WI38 (cell line): Measurements from ENCODE around the gene RREB1.

Experiments
- H3K4me3 ChIP-seq: 2 replicates; pipeline ENCODE4 v1.5.1; 2011; ENCODE audit warnings: low read depth, mild to moderate bottlenecking, control low read depth, low read length
- TF ChIP-seq, protein P1 (sequence below): IDR thresholded peaks from 2 replicates; pipeline ENCODE4 v1.5.1; 2012; ENCODE audit warnings: low read depth, mild to moderate bottlenecking, control low read depth, low read length

The RREB1 gene

DNA sequence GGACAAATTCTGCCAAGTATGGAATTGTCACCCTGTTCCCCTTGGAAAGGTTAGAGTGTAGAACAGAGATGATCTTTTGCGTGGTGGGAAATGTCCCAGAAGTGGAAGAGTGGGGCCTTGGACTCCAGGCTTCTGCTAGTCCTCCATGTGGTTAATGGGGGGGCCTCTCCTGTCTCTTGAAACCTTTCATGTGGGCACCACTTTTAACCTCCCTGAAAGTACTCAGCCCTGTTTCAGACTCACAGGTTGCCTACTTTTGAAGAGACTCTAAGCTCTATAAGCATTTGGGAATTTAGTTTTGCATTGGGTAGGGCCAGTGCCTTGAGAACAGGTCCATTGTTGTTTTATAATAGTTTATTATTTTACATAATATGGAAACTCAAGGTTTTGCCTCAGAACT lies 17.5 kb downstream of the RREB1 start:
- no peak overlapping the region for H3K4me3 ChIP-seq
- TF ChIP-seq, protein P1, sequence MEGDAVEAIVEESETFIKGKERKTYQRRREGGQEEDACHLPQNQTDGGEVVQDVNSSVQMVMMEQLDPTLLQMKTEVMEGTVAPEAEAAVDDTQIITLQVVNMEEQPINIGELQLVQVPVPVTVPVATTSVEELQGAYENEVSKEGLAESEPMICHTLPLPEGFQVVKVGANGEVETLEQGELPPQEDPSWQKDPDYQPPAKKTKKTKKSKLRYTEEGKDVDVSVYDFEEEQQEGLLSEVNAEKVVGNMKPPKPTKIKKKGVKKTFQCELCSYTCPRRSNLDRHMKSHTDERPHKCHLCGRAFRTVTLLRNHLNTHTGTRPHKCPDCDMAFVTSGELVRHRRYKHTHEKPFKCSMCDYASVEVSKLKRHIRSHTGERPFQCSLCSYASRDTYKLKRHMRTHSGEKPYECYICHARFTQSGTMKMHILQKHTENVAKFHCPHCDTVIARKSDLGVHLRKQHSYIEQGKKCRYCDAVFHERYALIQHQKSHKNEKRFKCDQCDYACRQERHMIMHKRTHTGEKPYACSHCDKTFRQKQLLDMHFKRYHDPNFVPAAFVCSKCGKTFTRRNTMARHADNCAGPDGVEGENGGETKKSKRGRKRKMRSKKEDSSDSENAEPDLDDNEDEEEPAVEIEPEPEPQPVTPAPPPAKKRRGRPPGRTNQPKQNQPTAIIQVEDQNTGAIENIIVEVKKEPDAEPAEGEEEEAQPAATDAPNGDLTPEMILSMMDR, result no peak

DNA sequence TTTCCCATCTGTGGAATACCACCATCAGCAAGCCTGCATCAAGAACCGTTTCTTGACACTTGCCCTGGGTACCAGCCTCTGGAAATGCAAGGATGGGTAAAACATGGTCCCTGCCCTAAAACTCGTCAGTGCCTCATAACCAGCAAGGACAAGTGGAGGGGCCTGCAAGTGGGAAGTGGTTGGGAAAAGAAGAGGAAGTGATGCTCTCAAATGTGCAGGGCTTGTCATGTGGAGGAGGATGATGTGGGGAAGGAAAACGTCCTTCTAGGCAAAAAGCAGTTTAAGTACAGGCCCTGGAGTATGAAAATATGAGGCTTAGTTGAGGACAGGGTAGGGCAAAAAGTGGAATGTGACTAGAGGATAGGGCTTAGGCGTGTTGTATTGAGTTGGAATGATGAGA lies 19.0 kb downstream of the RREB1 start:
- H3K4me3 ChIP-seq, result no peak overlapping the region
- TF ChIP-seq, protein P1, result no peak

DNA sequence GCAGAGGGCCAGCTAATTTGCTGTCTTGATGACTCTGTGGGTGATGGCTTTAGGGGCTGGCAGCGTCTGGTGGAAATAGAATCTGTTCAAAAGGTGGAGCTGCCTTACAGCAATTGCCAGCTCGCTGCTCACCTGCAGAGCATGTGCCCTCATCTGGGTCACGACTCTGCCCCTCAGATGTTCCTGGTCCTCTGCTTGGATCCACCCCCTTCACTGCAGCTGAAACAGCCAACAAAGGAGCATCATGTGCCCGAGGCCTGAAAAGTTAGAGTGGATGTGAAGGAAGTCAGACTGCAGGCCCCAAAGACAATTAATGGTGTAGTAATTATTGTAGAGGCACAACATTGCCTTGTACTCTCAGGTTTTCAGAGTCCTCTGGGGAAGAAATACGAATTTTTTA lies 19.9 kb downstream of the RREB1 start:
- TF ChIP-seq, protein P1, result no peak

DNA sequence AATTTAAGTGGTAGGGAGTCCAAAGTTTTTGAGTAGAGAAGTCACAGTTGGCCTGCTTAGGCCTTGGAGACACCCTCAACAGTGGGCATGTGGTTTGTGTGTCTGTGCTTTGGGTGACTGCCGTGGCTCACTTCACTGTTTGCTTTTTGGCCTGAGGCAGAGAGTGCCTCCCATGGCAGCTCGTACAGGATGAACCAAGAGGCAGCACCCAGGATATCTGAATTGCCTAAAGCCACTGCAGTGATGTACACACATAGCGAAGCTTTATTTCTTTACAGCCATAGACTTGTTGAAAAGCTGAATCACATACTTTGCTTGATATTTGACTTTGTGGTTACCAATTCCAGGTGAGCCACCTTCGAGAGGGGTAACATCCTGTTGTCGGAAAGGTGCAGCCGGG lies 21.6 kb downstream of the RREB1 start:
- H3K4me3 ChIP-seq, result no peak overlapping the region
- TF ChIP-seq, protein P1, result no peak

More for the DNA sequence above, 19.9 kb downstream of the RREB1 start:
- no peak overlapping the region for H3K4me3 ChIP-seq

DNA sequence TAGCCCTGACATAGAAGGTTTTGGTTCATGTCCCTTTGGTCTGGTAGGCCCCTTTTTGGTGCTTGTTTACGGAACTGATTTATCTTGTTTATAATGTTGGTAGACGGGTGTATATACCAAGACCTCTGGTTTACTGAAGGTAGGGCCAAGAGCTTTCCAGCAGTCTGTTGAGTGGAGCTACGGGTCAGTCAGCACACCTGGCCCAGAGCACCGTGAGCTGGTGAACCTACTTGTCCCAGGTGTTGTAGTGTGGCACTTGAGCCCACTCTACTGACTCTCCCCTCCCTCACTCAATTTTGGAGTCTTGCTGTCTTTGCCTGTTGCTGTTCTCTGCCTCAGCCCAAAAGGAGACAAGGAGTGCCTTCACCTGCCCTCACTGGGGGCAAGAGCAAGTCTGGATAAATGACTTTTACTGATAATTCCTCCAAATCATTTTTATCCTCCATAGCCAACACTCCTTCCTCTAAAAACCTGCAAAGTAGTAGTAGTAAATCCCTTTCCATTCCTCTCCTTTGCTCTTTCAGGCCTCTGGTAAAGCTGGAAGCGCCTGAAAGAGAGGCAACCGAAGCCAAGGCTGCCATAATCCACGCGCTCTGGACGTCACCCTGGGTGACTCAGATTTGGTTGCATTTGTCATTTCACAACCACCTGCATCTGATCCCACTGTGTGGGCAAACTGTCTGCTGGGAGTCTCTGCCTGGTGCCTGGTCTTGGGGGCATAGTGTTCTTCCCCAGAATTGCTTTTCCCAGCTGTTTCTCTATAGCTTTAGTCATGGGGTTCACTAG lies 22.2 kb downstream of the RREB1 start:
- no peak overlapping the region for H3K4me3 ChIP-seq

DNA sequence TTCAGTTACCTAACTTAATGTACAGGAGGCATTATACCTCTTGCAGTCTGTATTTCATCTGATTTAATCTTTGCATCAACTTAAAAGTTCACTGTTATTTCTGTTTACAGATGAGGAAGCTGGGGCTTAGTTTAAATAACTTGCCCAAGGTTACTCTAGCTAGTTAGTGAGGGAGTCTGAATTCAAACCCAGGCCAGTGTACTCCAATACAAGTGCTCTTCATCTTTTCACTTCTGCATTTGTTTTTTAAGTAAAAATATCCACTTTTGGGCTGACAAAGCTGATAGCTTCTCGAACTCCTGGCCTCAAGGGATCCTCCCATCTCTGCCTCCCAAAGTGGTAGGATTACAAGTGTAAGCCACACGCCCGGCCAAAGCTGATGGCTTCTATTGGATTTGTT lies 23.6 kb downstream of the RREB1 start:
- TF ChIP-seq, protein P1, result no peak
- no peak overlapping the region for H3K4me3 ChIP-seq

More for the DNA sequence above, 22.2 kb downstream of the RREB1 start:
- TF ChIP-seq, protein P1, result no peak

DNA sequence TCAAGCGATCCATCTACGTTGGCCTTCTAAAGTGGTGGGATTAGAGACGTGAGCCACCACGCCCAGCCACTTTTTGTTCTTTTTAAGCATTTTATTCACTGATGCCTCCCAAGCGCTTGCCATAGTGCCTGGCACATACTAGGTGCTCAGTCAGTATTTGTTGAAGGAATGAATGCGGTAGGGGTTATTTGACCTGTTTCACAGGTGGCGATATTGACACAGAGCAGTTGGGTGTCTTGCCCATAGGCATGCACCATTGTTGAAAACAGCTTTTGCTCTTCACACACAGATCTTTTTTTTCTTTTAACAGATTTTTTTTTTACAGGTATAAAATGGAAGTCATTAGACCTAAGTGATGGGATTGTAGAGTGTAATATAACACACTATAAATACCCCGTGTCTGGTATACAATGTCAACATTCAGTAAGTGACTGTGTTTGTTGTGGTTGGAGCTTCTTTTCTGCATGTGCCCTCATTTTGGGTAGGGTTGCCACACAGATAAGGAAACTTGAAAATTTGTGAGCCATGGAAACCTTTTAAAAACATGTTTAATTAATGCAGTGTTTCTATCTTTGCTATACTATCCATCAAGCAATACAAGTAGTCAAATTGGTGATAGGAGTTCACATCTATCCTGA lies 24.8 kb downstream of the RREB1 start:
- TF ChIP-seq, protein P1, result no peak
- H3K4me3 ChIP-seq, result no peak overlapping the region
